GM10248 (cell line): ENCODE measurements around the gene KIF4A.
A peak's percentile ranks its signal among the peaks of the same experiment; 100 is the strongest.
"Not testable (repeated sequence)": the region's sequence is repeated elsewhere in the genome, so short reads cannot be mapped to it uniquely, and the experiment has no call there.

Source experiments
- CTCF ChIA-PET: fragments of 300-600 bp; sonication (Branson Sonifier 250); formaldehyde crosslinking; extraction: SDS; loops from one replicate; lab custom pipeline; 2021; ENCODE audit warnings: antibody characterized with exemption; lab: Yijun Ruan, JAX
- POLR2A ChIA-PET: fragments of 350-650 bp; sonication (Branson Sonifier 250); formaldehyde crosslinking; extraction: SDS; loops from one replicate; lab custom pipeline; 2020; ENCODE audit warnings: antibody characterized with exemption; lab: Yijun Ruan, JAX
- DNase-seq: peaks from one replicate; pipeline ENCODE4 v3.0.0; 2012; ENCODE audit errors: extremely low spot score
- TF ChIP-seq, protein P1 (sequence below): IDR thresholded peaks from 2 replicates; pipeline ENCODE4 v1.5.1; 2012; ENCODE audit warnings: mild to moderate bottlenecking, low read depth; ENCODE audit errors: extremely low read depth, missing control alignments, control extremely low read depth

KIF4A gene, protein sequence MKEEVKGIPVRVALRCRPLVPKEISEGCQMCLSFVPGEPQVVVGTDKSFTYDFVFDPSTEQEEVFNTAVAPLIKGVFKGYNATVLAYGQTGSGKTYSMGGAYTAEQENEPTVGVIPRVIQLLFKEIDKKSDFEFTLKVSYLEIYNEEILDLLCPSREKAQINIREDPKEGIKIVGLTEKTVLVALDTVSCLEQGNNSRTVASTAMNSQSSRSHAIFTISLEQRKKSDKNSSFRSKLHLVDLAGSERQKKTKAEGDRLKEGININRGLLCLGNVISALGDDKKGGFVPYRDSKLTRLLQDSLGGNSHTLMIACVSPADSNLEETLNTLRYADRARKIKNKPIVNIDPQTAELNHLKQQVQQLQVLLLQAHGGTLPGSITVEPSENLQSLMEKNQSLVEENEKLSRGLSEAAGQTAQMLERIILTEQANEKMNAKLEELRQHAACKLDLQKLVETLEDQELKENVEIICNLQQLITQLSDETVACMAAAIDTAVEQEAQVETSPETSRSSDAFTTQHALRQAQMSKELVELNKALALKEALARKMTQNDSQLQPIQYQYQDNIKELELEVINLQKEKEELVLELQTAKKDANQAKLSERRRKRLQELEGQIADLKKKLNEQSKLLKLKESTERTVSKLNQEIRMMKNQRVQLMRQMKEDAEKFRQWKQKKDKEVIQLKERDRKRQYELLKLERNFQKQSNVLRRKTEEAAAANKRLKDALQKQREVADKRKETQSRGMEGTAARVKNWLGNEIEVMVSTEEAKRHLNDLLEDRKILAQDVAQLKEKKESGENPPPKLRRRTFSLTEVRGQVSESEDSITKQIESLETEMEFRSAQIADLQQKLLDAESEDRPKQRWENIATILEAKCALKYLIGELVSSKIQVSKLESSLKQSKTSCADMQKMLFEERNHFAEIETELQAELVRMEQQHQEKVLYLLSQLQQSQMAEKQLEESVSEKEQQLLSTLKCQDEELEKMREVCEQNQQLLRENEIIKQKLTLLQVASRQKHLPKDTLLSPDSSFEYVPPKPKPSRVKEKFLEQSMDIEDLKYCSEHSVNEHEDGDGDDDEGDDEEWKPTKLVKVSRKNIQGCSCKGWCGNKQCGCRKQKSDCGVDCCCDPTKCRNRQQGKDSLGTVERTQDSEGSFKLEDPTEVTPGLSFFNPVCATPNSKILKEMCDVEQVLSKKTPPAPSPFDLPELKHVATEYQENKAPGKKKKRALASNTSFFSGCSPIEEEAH

DNA sequence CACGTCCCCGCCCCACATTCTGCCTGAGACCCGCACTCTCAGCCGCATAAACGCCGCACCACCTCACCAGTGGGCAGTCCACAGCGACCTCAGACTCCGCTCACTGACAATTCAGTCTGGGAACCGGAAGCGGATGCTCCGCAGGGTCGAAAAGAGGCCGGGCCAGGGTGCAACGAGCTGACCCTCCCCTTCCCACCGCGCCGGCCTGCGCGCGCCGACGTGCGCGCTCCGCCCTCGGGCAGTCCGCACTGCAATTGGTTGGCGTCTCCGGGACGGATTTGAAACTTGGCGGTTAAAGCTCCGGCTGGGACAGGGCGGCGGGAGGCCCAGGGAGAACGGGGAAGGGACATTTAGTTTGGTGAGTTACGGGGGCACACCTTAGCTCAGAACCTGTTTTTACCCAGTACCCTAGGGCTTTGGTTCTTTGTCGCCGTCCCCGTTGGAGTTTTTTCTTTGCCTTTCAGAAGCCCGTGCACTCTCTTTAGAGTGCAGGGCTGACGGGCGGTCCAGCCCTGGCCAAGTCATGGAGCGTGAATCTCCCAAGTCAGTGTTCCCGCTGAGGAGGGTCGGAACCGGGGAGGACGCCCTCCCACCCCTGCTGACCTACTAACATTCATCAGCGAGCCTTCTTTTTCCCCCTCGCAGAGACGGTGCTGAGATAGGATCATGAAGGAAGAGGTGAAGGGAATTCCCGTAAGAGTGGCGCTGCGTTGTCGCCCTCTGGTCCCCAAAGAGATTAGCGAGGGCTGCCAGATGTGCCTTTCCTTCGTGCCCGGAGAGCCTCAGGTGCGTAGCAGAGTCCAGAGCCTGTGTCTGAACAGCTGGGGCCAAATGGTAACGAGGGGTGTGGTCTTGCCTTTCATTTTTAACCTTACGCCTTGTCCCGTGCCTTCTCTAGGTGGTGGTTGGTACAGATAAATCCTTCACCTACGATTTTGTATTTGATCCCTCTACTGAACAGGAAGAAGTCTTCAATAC lies at the start of gene KIF4A, which contains the start of gene PDZD11:
TSS of gene KIF4A (plus strand) at position 312 of the 978 bp plus-strand sequence. CDS start at position 667, 355 bp downstream.
TSS of gene PDZD11 (minus strand) at position 135 of the 978 bp plus-strand sequence. CDS start 586 bp downstream, outside the sequence.
- DNase-seq = peak; percentile 92
- CTCF ChIA-PET = interaction anchor here (1.4 kb wide), 1 partner anchor 11 kb away, joined by 3 read pairs; no protein-coding TSS in a partner anchor

DNA sequence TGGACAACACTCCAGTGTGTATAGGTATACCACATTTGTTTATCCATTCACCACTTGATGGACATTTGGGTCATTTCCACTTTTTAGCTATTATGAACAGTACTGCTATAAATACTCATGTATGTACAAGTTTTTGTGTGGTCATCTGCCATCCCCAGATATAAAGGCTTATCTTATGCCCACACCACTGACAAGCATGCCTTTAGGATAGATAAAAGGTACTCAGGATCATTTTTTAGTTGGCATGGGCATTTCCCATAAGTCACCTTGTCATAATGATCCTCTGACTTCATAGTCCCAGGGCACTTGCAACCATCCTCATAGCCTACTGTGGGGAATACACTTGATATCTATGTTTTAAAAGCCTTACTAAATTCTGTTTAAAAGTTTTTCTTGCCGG lies 49.2 kb upstream of the KIF4A start:
- POLR2A ChIA-PET = no interaction called here

More for the DNA sequence above, at the start of gene KIF4A, which contains the start of gene PDZD11:
- POLR2A ChIA-PET = no interaction called here
- TF ChIP-seq, protein P1, sequence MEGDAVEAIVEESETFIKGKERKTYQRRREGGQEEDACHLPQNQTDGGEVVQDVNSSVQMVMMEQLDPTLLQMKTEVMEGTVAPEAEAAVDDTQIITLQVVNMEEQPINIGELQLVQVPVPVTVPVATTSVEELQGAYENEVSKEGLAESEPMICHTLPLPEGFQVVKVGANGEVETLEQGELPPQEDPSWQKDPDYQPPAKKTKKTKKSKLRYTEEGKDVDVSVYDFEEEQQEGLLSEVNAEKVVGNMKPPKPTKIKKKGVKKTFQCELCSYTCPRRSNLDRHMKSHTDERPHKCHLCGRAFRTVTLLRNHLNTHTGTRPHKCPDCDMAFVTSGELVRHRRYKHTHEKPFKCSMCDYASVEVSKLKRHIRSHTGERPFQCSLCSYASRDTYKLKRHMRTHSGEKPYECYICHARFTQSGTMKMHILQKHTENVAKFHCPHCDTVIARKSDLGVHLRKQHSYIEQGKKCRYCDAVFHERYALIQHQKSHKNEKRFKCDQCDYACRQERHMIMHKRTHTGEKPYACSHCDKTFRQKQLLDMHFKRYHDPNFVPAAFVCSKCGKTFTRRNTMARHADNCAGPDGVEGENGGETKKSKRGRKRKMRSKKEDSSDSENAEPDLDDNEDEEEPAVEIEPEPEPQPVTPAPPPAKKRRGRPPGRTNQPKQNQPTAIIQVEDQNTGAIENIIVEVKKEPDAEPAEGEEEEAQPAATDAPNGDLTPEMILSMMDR = no peak

DNA sequence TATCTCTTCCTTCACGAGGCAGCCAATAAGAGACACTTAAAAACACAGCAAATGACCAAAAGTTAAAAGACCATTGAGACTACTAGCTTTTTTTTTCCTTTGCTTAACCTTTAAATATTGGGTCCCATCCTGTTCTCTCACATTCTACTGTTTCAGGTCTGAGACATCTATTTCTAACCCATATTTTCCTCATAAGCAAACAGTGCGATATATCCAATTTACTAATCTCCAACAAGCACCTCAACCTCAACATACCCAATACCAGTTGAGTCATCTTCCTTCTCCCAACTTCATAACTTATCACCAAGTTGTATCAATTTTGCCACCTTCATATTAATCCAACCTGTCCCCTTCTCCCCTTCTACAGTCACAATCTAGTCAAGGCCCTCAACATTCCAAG lies 48.4 kb upstream of the KIF4A start:
- TF ChIP-seq, protein P1 = no peak
- DNase-seq = no peak
- POLR2A ChIA-PET = no interaction called here
- CTCF ChIA-PET = no interaction called here

More for the DNA sequence above, 49.2 kb upstream of the KIF4A start:
- TF ChIP-seq, protein P1 = no peak
- CTCF ChIA-PET = no interaction called here
- no peak for DNase-seq

DNA sequence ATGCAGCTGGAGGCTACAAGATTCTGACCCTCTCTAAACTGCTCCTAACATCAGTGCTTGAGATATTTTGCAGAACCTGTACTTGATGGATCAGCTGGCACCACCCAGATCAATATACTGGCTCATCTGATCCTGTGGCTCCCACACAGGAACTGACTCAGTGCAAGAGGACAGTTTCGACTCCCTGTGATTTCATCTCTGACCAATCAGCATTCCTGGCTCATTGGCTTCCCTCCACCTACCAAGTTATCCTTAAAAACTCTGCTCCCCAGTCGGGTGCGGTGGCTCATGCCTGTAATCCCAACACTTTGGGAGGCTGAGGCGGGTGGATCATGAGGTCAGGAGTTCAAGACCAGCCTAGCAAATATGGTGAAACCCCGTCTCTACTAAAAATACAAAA lies 46.3 kb upstream of the KIF4A start:
- POLR2A ChIA-PET, DNase-seq, CTCF ChIA-PET: not testable (repeated sequence)

DNA sequence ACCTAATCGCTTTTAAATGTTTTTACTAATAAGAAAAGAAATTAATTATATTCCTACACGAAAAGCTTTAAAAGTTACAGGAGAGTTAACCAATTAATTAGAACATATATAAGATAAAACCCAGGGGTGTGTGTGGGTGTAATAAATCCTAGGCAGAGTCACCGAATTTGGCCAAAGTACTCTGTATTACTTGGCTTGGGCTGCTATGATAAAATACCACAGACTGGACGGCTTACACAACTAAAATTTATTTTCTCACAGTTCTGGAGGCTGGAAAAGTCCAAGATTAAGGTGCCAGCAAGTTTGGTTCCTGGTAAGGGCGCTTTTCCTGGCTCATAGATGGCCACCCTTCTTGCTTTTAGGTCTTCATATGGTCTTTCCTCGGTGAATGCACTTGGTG lies 45.0 kb upstream of the KIF4A start:
- POLR2A ChIA-PET = no interaction called here
- CTCF ChIA-PET = no interaction called here
- no peak for DNase-seq
- TF ChIP-seq, protein P1 = no peak

DNA sequence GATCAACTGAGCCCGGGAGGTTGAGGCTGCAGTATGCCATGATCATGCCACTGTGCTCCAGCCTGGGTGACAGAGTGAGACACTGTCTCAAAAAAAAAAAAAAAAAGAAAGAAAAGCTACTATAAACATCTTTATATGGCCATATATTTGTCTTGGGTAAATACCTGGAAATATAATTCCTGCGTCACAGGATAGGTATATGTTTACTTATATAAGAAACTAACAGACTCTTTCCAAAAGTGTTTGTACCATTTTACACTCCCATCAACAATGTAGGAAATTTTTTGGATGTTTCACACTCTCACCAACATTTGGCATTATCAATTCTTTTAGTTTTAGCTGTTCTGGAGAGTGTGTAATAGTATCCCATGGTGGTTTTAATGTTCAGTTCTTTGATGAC lies 42.7 kb upstream of the KIF4A start:
- ChIA-PET CTCF (no interaction called here), POLR2A (no interaction called here)
- DNase-seq = no peak
- TF ChIP-seq, protein P1 = no peak
